Suprapubic skin (tissue), 4 donors: Measurements from ENCODE around the gene KCNMB2.

ENCODE experiments used
- CTCF ChIP-seq, 2 donors: fragments of 200-600 bp in 1 of 2; fragments of 450-650 bp in 1 of 2; sonication (generic) in 1 of 2; IDR thresholded peaks; one replicate each; pipeline ENCODE4 v1.5.1; 2016 to 2019; ENCODE audit warnings: antibody characterized with exemption in 2 of 2, mild to moderate bottlenecking in 1 of 2, moderate library complexity in 1 of 2
- EP300 ChIP-seq: sonication (generic); formaldehyde crosslinking; IDR thresholded peaks from one replicate; pipeline ENCODE4 v1.6.1; 2017; ENCODE audit warnings: antibody characterized with exemption
- POLR2A ChIP-seq, 2 donors: fragments of 450-650 bp; IDR thresholded peaks; one replicate each; pipeline ENCODE4 v1.6.1; 2017; ENCODE audit warnings: antibody characterized with exemption in 2 of 2, mild to moderate bottlenecking in 2 of 2, moderate library complexity in 2 of 2
- POLR2AphosphoS5 ChIP-seq, 3 donors: sonication (generic); formaldehyde crosslinking; IDR thresholded peaks; one replicate each; pipeline ENCODE4 v1.6.1; 2017; ENCODE audit warnings: antibody characterized with exemption in 3 of 3

- TF ChIP-seq CTCF (IDR thresholded peaks at IDR 0.05) = no peak
- TF ChIP-seq POLR2AphosphoS5 (IDR thresholded peaks at IDR 0.05) = no peak
- TF ChIP-seq POLR2A (IDR thresholded peaks at IDR 0.05) = no peak
- TF ChIP-seq EP300 = no peak
These were observed 315.3 kb downstream of the KCNMB2 start for GRCh38 chr3:178851564-178851963.
